Measurements from ENCODE around the gene MPIG6B. TPM values are rescaled to one million over a fixed set of nuclear protein-coding genes. Genes with fewer than 3 reads are reported as not detected.

Gene MPIG6B
- total and polyA plus RNA-seq, 4 donors, result 0.08 to 10.7 (median 0.24) TPM

DNA sequence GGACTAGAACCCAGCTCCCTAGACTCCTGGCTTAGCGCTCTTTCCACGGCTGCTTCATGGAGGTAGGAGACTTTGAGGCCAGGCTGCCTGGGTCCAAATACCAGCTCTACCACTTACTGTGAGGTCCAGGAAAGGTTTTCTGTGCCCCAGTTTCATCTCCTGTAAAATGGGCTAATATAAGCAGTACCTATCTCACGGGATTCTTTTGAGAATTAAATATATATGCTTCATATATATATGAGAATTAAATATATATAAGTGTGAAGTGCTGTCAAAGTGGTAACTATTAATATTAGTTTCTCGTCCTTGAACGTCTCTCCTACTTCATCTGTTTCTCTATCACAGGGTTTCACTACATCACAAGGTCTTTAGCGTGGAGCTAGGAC lies 32.1 kb upstream of the MPIG6B start (continued):
- TF ChIP-seq EGR1 (IDR thresholded peaks at IDR 0.05; ENCODE audit: low read depth in 2 of 2) (no peak), SP1 (IDR thresholded peaks at IDR 0.05) (no peak), YY1 (IDR thresholded peaks at IDR 0.05) (no peak), HNF4A (conservative IDR thresholded peaks at IDR 0.05) (no peak), FOXA2 (IDR thresholded peaks at IDR 0.05) (no peak), TAF1 (conservative IDR thresholded peaks at IDR 0.05) (no peak)
- TF ChIP-seq, protein P1, sequence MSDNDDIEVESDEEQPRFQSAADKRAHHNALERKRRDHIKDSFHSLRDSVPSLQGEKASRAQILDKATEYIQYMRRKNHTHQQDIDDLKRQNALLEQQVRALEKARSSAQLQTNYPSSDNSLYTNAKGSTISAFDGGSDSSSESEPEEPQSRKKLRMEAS (IDR thresholded peaks at IDR 0.05), result no peak
- TF ChIP-seq, protein P2, sequence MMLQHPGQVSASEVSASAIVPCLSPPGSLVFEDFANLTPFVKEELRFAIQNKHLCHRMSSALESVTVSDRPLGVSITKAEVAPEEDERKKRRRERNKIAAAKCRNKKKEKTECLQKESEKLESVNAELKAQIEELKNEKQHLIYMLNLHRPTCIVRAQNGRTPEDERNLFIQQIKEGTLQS (IDR thresholded peaks at IDR 0.05), result no peak
- TF ChIP-seq, protein P3, sequence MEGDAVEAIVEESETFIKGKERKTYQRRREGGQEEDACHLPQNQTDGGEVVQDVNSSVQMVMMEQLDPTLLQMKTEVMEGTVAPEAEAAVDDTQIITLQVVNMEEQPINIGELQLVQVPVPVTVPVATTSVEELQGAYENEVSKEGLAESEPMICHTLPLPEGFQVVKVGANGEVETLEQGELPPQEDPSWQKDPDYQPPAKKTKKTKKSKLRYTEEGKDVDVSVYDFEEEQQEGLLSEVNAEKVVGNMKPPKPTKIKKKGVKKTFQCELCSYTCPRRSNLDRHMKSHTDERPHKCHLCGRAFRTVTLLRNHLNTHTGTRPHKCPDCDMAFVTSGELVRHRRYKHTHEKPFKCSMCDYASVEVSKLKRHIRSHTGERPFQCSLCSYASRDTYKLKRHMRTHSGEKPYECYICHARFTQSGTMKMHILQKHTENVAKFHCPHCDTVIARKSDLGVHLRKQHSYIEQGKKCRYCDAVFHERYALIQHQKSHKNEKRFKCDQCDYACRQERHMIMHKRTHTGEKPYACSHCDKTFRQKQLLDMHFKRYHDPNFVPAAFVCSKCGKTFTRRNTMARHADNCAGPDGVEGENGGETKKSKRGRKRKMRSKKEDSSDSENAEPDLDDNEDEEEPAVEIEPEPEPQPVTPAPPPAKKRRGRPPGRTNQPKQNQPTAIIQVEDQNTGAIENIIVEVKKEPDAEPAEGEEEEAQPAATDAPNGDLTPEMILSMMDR (IDR thresholded peaks at IDR 0.05; ENCODE audit: low read depth, low read length, missing input control), result no peak

DNA sequence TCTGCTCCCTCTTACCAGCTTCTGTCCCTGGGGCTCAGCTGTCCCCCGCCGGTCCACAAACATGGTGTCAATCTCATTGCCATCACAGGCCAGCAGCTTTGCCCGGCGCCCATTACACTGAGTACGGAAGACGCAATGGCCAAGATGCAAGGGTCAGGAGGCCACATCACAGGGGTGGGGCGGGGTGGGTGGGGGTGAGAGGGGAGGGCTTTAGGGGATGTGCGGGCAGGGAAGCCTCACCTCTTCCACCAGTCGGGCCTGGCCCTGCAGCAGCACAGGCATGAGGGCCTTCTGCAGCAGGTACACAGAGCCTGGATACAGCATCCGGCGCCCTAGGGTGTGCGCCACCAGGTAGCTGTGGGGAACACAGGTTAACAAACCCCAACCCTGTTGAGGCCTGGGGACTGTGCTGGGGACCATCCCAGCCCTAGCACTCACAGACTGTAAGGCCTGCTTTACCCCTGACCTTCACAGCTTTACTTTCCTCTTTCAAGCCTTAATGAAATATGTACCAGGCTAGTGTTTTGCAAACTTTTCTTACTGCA lies 31.5 kb upstream of the MPIG6B start:
- DNase-seq (ENCODE audit: low spot score), result no peak
- TF ChIP-seq, protein P3 (IDR thresholded peaks at IDR 0.05; ENCODE audit: low read depth, low read length, missing input control), result no peak
- no peak for TF ChIP-seq RXRA (IDR thresholded peaks at IDR 0.05)
- no peak for TF ChIP-seq EGR1 (IDR thresholded peaks at IDR 0.05; ENCODE audit: low read depth in 2 of 2)
- no peak for TF ChIP-seq HNF4G (IDR thresholded peaks at IDR 0.05)
- no peak for TF ChIP-seq HNF4A (conservative IDR thresholded peaks at IDR 0.05)
- TF ChIP-seq, protein P4, sequence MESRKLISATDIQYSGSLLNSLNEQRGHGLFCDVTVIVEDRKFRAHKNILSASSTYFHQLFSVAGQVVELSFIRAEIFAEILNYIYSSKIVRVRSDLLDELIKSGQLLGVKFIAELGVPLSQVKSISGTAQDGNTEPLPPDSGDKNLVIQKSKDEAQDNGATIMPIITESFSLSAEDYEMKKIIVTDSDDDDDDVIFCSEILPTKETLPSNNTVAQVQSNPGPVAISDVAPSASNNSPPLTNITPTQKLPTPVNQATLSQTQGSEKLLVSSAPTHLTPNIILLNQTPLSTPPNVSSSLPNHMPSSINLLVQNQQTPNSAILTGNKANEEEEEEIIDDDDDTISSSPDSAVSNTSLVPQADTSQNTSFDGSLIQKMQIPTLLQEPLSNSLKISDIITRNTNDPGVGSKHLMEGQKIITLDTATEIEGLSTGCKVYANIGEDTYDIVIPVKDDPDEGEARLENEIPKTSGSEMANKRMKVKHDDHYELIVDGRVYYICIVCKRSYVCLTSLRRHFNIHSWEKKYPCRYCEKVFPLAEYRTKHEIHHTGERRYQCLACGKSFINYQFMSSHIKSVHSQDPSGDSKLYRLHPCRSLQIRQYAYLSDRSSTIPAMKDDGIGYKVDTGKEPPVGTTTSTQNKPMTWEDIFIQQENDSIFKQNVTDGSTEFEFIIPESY (IDR thresholded peaks at IDR 0.05), result no peak
- no peak for TF ChIP-seq FOXA2 (IDR thresholded peaks at IDR 0.05)
- TF ChIP-seq, protein P5, sequence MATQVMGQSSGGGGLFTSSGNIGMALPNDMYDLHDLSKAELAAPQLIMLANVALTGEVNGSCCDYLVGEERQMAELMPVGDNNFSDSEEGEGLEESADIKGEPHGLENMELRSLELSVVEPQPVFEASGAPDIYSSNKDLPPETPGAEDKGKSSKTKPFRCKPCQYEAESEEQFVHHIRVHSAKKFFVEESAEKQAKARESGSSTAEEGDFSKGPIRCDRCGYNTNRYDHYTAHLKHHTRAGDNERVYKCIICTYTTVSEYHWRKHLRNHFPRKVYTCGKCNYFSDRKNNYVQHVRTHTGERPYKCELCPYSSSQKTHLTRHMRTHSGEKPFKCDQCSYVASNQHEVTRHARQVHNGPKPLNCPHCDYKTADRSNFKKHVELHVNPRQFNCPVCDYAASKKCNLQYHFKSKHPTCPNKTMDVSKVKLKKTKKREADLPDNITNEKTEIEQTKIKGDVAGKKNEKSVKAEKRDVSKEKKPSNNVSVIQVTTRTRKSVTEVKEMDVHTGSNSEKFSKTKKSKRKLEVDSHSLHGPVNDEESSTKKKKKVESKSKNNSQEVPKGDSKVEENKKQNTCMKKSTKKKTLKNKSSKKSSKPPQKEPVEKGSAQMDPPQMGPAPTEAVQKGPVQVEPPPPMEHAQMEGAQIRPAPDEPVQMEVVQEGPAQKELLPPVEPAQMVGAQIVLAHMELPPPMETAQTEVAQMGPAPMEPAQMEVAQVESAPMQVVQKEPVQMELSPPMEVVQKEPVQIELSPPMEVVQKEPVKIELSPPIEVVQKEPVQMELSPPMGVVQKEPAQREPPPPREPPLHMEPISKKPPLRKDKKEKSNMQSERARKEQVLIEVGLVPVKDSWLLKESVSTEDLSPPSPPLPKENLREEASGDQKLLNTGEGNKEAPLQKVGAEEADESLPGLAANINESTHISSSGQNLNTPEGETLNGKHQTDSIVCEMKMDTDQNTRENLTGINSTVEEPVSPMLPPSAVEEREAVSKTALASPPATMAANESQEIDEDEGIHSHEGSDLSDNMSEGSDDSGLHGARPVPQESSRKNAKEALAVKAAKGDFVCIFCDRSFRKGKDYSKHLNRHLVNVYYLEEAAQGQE (IDR thresholded peaks at IDR 0.05), result no peak
- TF ChIP-seq, protein P2 (IDR thresholded peaks at IDR 0.05), result no peak
- TF ChIP-seq TAF1 (conservative IDR thresholded peaks at IDR 0.05), result no peak
- TF ChIP-seq YY1 (IDR thresholded peaks at IDR 0.05), result no peak
- TF ChIP-seq JUND (IDR thresholded peaks at IDR 0.05), result no peak
- no peak for TF ChIP-seq NR2F2 (IDR thresholded peaks at IDR 0.05)
- TF ChIP-seq SP1 (IDR thresholded peaks at IDR 0.05), result no peak
- TF ChIP-seq RAD21 (IDR thresholded peaks at IDR 0.05), result no peak
- H3K27me3 ChIP-seq (ENCODE audit: control insufficient read depth in 4 of 4, insufficient read depth in 4 of 4, low read length in 3 of 4), result no peaks in the 10 kb centered on the region
- no peak overlapping the region for H3K9ac ChIP-seq (ENCODE audit: low read depth in 1 of 2, low read length in 2 of 2)
- H3K4me3 ChIP-seq (ENCODE audit: low read depth in 1 of 3, low read length in 3 of 3), result no peak overlapping the region
- H3K36me3 ChIP-seq (ENCODE audit: control insufficient read depth in 4 of 4, insufficient read depth in 3 of 4, low read depth in 1 of 4, low read length in 3 of 4), result peaks cover 7 to 84% (median 62%) of the 10 kb centered on the region in 4 donors
- no peaks in the 10 kb centered on the region for H3K9me3 ChIP-seq (ENCODE audit: control insufficient read depth in 4 of 4, low read length in 3 of 4)
- 96% methylated on average over 12 of the region's 12 CpGs for WGBS
- no peak overlapping the region for H3K27ac ChIP-seq (ENCODE audit: low read depth in 1 of 2, low read length in 2 of 2)
- H3K4me1 ChIP-seq (ENCODE audit: control insufficient read depth in 4 of 4, insufficient read depth in 4 of 4, low read length in 3 of 4), result no peaks in the 10 kb centered on the region
